ENCODE results near the gene PRKAR1B. TPM values are rescaled to one million over a fixed set of nuclear protein-coding genes. Genes with fewer than 3 reads are reported as not detected.

PRKAR1B gene
- total RNA-seq, 4 donors from 2014 or later = 8.2 to 12.3 (median 10.5) TPM

GRCh38 chr7:566100-566499, 161.0 kb downstream of the PRKAR1B start:
- no peaks in the 10 kb centered on the region for H3K27me3 ChIP-seq
- WGBS = 97% methylated on average over 1 of the region's 1 CpG
- no peak overlapping the region for H3K4me3 ChIP-seq
- no peaks in the 10 kb centered on the region for H3K4me1 ChIP-seq
- no peak overlapping the region for H3K27ac ChIP-seq
- no peaks in the 10 kb centered on the region for H3K9me3 ChIP-seq
- no peaks in the 10 kb centered on the region for H3K36me3 ChIP-seq
- no peak for DNase-seq (ENCODE audit: low spot score in 2 of 2)
- TF ChIP-seq POLR2A (IDR thresholded peaks at IDR 0.05) (no peak), CTCF (IDR thresholded peaks at IDR 0.05) (peak in 1 of 2 donors; percentile 4)

- H3K36me3 ChIP-seq = no peaks in the 10 kb centered on the region
- DNase-seq (ENCODE audit: low spot score in 2 of 2) = no peak
- TF ChIP-seq EP300 (IDR thresholded peaks at IDR 0.05) (no peak), POLR2AphosphoS5 (IDR thresholded peaks at IDR 0.05) (no peak), POLR2A (IDR thresholded peaks at IDR 0.05) (no peak), CTCF (IDR thresholded peaks at IDR 0.05) (no peak)
- no peaks in the 10 kb centered on the region for H3K4me1 ChIP-seq
- no peak overlapping the region for H3K4me3 ChIP-seq
- H3K9me3 ChIP-seq = no peaks in the 10 kb centered on the region
- no peaks in the 10 kb centered on the region for H3K27me3 ChIP-seq
- no peak overlapping the region for H3K27ac ChIP-seq
- 84% methylated on average over 23 of the region's 26 CpGs for WGBS
Observed at GRCh38 chr7:564176-564865, 162.8 kb downstream of the PRKAR1B start.

GRCh38 chr7:563629-564170, 163.4 kb downstream of the PRKAR1B start:
- Histone ChIP-seq H3K36me3 (no peaks in the 10 kb centered on the region), H3K4me3 (no peak overlapping the region), H3K27ac (no peak overlapping the region), H3K4me1 (no peaks in the 10 kb centered on the region), H3K9me3 (no peaks in the 10 kb centered on the region), H3K27me3 (no peaks in the 10 kb centered on the region)
- no peak for DNase-seq (ENCODE audit: low spot score in 2 of 2)
- no peak for TF ChIP-seq EP300 (IDR thresholded peaks at IDR 0.05)
- no peak for TF ChIP-seq CTCF (IDR thresholded peaks at IDR 0.05)
- no peak for TF ChIP-seq POLR2A (IDR thresholded peaks at IDR 0.05)
- 93% methylated on average over 11 of the region's 11 CpGs for WGBS

DNA sequence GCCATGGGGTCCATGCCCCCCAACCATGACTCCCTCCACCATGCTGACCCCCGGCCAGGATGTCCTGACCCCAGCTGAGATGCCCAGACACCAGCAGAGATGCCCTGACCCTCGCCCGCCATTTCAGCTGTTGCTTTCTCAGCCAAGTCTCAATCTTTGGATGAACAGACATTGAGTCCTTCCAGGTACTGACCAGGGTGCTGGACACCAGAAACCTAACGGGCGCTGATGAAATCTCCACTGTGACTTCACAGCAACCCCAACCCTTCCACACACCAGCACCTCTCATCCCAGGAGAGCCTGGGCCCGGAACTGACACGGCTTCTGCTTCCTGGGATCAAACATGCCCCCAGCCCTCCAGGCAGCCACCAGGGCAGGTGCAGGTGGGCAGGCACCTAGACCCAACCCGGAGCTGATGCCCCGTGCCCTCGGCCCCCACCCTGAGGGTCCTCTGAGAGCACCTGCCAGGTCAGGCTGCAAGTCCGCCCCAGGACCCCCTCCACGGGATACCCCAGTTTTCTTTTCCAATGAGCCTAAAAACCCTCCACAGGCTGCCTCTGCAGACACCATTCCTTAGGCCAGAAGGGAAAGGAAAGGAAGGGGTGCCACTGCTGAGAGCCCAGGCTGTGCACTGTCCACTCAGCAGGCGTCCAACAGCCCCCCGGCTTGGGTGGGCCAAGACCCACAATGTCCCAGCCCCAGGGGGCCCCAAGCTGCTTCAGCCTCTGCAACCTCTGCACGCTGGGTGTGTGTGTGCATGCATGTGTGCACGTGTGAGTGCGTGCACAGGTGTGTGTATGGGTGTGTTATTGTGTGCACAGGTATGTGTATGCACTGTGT, 164.1 kb downstream of the PRKAR1B start:
- 90% methylated on average over 17 of the region's 17 CpGs for WGBS
- TF ChIP-seq POLR2AphosphoS5 (IDR thresholded peaks at IDR 0.05) = no peak
- TF ChIP-seq POLR2A (IDR thresholded peaks at IDR 0.05) = no peak
- TF ChIP-seq EP300 (IDR thresholded peaks at IDR 0.05) = no peak
- TF ChIP-seq CTCF (IDR thresholded peaks at IDR 0.05) = no peak

GRCh38 chr7:562374-562675, 164.8 kb downstream of the PRKAR1B start:
- Histone ChIP-seq H3K4me1 (no peaks in the 10 kb centered on the region), H3K36me3 (no peaks in the 10 kb centered on the region), H3K9me3 (no peaks in the 10 kb centered on the region), H3K27me3 (no peaks in the 10 kb centered on the region), H3K4me3 (no peak overlapping the region), H3K27ac (no peak overlapping the region)
- TF ChIP-seq CTCF (IDR thresholded peaks at IDR 0.05) (no peak), EP300 (IDR thresholded peaks at IDR 0.05) (no peak), POLR2A (IDR thresholded peaks at IDR 0.05) (no peak), POLR2AphosphoS5 (IDR thresholded peaks at IDR 0.05) (no peak)
- 87% methylated on average over 6 of the region's 7 CpGs for WGBS
- DNase-seq (ENCODE audit: low spot score in 2 of 2) = no peak

More for the DNA sequence above, 164.1 kb downstream of the PRKAR1B start:
- no peak overlapping the region for H3K4me3 ChIP-seq
- no peak overlapping the region for H3K27ac ChIP-seq
- no peaks in the 10 kb centered on the region for H3K4me1 ChIP-seq
- no peaks in the 10 kb centered on the region for H3K27me3 ChIP-seq
- no peaks in the 10 kb centered on the region for H3K9me3 ChIP-seq
- no peak for DNase-seq (ENCODE audit: low spot score in 2 of 2)
- no peaks in the 10 kb centered on the region for H3K36me3 ChIP-seq
